Lower leg skin (tissue), 3 donors: ENCODE measurements around the gene P2RY11.

Experiments
- CTCF ChIP-seq, 3 donors: fragments of 450-650 bp; IDR thresholded peaks; one replicate each; pipeline ENCODE4 v1.5.1; 2016; ENCODE audit warnings: antibody characterized with exemption in 3 of 3, mild to moderate bottlenecking in 3 of 3, moderate library complexity in 2 of 3
- POLR2A ChIP-seq, 2 donors: fragments of 450-650 bp; IDR thresholded peaks; one replicate each; pipeline ENCODE4 v1.6.1; 2016 to 2017; ENCODE audit warnings: antibody characterized with exemption in 2 of 2, mild to moderate bottlenecking in 1 of 2, moderate library complexity in 1 of 2

GRCh38 chr19:10112895-10113591, 1.6 kb downstream of the P2RY11 start:
- peak in 1 of 3 donors; percentile 45 for TF ChIP-seq CTCF (IDR thresholded peaks at IDR 0.05)
- TF ChIP-seq POLR2A (IDR thresholded peaks at IDR 0.05) = no peak
